ENCODE results near the gene CDK14.

Gene CDK14

GRCh38 chr7:90968871-90969270 is 372.8 kb downstream of the CDK14 start:
- CTCF ChIA-PET = interaction anchor here (0.9 to 1.3 kb wide), 3 partner anchors 9 to 36 kb away, joined by 3 read pairs; no protein-coding TSS in a partner anchor
- no peak for DNase-seq (ENCODE audit: extremely low spot score)
- POLR2A ChIA-PET = no interaction called here
- TF ChIP-seq, protein P1, sequence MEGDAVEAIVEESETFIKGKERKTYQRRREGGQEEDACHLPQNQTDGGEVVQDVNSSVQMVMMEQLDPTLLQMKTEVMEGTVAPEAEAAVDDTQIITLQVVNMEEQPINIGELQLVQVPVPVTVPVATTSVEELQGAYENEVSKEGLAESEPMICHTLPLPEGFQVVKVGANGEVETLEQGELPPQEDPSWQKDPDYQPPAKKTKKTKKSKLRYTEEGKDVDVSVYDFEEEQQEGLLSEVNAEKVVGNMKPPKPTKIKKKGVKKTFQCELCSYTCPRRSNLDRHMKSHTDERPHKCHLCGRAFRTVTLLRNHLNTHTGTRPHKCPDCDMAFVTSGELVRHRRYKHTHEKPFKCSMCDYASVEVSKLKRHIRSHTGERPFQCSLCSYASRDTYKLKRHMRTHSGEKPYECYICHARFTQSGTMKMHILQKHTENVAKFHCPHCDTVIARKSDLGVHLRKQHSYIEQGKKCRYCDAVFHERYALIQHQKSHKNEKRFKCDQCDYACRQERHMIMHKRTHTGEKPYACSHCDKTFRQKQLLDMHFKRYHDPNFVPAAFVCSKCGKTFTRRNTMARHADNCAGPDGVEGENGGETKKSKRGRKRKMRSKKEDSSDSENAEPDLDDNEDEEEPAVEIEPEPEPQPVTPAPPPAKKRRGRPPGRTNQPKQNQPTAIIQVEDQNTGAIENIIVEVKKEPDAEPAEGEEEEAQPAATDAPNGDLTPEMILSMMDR (IDR thresholded peaks at IDR 0.05; ENCODE audit: control extremely low read depth, extremely low read depth, low read depth, missing control alignments) = no peak

- DNase-seq (ENCODE audit: extremely low spot score) = no peak
- ChIA-PET POLR2A (no interaction called here), CTCF (no interaction called here)
- TF ChIP-seq, protein P1 (IDR thresholded peaks at IDR 0.05; ENCODE audit: control extremely low read depth, extremely low read depth, low read depth, missing control alignments) = no peak
These were observed 376.9 kb downstream of the CDK14 start for GRCh38 chr7:90972906-90973550.

- TF ChIP-seq, protein P1 (IDR thresholded peaks at IDR 0.05; ENCODE audit: control extremely low read depth, extremely low read depth, low read depth, missing control alignments) = no peak
- ChIA-PET CTCF (interaction anchor here (1.3 to 1.8 kb wide), 2 partner anchors 8 to 9 kb away, joined by 3 to 4 read pairs; no protein-coding TSS in a partner anchor), POLR2A (no interaction called here)
- no peak for DNase-seq (ENCODE audit: extremely low spot score)
These were observed 380.9 kb downstream of the CDK14 start for GRCh38 chr7:90977056-90977455.

- no peak for DNase-seq (ENCODE audit: extremely low spot score)
- TF ChIP-seq, protein P1 (IDR thresholded peaks at IDR 0.05; ENCODE audit: control extremely low read depth, extremely low read depth, low read depth, missing control alignments) = no peak
- ChIA-PET POLR2A (no interaction called here), CTCF (interaction anchor here (0.8 to 1.6 kb wide), 4 partner anchors 15 to 67 kb away, joined by 3 read pairs; no protein-coding TSS in a partner anchor)
These were observed 384.4 kb downstream of the CDK14 start for GRCh38 chr7:90980545-90980944.

GRCh38 chr7:90982228-90982627 is 386.1 kb downstream of the CDK14 start:
- CTCF ChIA-PET = no interaction called here
- POLR2A ChIA-PET = no interaction called here
- TF ChIP-seq, protein P1 (IDR thresholded peaks at IDR 0.05; ENCODE audit: control extremely low read depth, extremely low read depth, low read depth, missing control alignments) = no peak
- no peak for DNase-seq (ENCODE audit: extremely low spot score)

DNA sequence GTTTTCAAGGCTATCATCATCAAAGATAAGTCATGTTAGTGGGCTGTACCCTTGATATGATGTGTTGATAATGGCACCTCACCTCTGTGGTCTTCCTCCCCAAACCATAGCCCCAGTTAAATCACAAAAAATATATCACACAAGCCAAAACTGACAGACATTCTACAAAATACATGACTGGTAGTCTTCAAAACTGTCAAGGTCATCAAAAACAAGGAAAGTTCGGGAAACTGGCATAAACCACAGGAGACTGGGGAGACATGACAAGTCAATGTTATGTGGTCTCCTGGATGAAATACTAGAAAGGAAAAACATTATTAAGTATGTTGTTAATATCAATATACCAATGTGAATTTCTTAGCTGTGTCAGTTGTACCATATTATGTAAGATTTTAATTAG is 388.6 kb downstream of the CDK14 start:
- TF ChIP-seq, protein P1 (IDR thresholded peaks at IDR 0.05; ENCODE audit: control extremely low read depth, extremely low read depth, low read depth, missing control alignments) = no peak
- ChIA-PET CTCF (interaction anchor here (0.7 to 1.5 kb wide), 3 partner anchors 9 to 275 kb away, joined by 3 to 4 read pairs (median 4); no protein-coding TSS in a partner anchor), POLR2A (no interaction called here)
- DNase-seq (ENCODE audit: extremely low spot score) = no peak

Measured in GM10248 (cell line).